GM21526 (cell line): ENCODE measurements around the gene RHOG.
A peak's percentile ranks its signal among the peaks of the same experiment; 100 is the strongest.
"Not testable (repeated sequence)": the region's sequence is repeated elsewhere in the genome, so short reads cannot be mapped to it uniquely, and the experiment has no call there.

Experiments used
- ATAC-seq: cut with Tn5 transposase; IDR thresholded peaks from one replicate; pipeline ENCODE4 v1.9.1; 2021; ENCODE audit warnings: moderate library complexity; ENCODE audit not compliant: unreplicated experiment, low FRiP score

RHOG gene

DNA sequence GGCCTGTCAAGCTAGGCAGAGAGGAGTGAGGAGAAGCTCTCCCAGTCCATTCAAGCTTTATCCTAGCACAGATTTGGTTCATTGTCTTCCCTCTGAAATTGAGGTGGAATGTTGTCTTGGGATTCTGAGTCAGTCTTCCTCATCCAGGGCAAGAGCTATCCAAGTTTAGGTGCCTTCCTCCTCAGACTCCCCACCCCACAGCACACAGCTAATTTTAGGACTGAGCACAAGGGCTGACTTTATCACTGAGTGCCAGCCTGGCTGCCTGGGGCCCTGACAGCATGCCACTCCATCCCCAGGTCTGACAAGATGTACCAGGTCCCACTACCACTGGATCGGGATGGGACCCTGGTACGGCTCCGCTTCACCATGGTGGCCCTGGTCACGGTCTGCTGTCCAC, 29.8 kb downstream of the RHOG start:
- no peak for ATAC-seq

DNA sequence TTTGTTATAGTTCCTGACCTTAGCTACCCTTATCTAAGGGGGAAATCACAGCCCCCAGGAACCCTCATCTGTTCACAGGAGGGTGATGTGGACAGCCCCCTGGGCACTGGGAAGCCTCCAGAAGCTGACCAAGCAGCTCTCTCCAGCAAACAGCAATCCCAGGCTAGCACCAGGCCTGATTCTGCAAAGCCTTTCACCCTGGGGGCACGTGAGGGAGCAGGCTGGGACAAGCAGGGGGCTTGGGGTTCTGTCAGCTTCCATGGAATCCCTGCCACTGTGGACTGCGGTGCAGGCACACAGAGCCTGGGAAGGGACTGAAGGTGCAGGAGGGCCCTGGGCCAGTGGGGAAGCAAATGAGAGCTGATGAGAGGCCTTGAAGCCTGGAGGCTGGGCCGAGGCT, 30.3 kb downstream of the RHOG start:
- ATAC-seq: no peak

DNA sequence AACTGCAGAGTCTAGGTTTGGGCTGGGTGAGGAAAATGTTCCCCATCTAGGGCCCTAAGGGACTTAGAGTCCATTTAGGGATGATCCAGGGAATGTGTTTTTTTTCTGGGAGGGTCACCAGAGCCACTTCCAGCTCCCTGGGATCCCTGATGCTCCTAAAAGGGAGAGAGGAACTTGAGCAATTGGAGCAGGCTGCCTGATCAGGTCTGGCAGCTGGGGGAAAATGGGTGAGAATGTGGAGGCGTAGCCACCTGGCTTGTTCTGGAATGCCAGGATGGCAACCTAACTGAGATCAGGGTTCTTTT, 31.2 kb downstream of the RHOG start:
- no peak for ATAC-seq

DNA sequence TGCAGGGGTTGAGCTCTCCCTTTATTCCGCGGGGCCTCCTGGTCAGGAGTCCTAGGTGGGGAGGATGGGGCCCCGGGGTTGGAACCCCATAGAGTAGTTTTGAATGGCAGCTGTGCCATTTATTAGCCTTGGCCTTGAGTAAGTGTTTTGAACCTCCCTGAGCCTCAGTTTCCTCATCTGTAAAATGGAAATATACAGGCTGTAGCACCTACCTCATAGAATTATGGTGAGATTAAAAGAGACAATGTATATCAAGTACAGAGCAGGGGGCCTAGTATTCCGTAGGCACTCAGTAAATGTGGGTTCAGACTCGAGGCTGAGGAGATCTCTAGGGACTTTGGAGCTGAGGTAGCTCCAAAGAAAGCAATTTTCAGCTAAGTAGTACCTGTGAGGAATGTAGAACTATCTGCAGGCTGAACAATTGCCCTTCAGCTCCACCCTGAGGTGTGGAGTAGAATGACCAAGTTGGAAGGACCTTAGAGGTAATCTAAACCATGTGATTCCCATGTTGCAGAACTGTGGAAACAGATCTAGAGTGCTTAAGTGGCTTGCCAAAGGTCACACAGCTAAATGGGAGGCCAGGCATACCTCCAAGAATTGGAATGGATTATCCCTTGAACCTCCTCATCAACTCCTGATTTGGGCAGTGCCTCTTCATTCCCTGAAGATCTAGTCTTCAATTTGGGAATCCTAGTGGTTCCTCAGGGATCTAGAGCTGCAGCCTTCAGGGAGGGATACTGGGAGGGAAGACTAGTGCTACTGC, 31.7 kb downstream of the RHOG start:
- peak; percentile 57 for ATAC-seq

DNA sequence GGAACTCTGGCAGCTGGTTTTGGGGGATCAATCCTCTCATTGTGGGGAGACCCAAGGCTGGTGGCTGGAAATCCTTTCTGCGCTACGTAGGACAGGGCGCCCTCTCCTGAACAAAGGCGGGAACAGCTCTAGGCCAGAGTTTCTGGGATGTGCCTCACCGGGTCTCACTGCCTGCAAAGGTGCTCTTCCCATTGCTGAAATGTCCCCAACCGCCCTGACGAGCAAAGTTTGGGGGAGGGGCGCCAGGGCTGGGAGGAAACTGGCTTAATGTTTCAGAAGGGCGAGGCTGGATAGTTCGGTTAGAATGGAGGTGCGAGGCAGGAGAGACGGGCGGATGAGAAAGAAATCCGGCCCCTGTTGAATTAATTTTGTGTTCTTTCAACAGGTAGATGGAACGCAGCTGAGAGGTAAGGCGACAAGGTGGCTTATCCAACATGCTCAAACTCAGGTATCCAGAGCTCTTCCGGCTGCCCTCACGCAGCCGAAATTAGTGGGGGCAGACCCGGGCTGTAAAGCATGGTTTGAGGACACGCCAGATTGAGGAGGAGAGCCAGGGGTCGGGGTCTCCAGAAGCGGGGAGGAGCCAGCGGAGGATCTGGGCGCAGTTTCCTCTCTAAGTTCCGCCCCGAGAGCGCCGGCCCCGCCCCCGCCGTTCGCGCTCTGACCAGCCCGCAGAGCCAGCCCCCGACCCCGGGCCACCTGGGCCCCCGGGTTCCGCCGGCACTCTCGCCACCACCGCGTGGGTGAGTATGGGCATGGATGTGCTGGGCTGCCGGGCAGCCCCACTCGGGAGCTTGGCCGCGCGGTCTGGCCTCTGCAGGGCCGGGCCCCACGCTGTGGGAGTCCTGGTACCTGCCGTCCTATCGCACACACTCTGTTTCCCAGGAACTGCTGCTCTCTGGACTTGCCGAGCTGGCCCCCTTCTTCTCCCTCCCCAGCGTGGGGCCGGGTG, 32.6 kb downstream of the RHOG start, which contains the start of gene PGAP2:
PGAP2 (plus strand) TSS at position 652 of the 952 bp plus-strand sequence. CDS start 2,700 bp downstream, outside the sequence.
- ATAC-seq: peak; percentile 61

DNA sequence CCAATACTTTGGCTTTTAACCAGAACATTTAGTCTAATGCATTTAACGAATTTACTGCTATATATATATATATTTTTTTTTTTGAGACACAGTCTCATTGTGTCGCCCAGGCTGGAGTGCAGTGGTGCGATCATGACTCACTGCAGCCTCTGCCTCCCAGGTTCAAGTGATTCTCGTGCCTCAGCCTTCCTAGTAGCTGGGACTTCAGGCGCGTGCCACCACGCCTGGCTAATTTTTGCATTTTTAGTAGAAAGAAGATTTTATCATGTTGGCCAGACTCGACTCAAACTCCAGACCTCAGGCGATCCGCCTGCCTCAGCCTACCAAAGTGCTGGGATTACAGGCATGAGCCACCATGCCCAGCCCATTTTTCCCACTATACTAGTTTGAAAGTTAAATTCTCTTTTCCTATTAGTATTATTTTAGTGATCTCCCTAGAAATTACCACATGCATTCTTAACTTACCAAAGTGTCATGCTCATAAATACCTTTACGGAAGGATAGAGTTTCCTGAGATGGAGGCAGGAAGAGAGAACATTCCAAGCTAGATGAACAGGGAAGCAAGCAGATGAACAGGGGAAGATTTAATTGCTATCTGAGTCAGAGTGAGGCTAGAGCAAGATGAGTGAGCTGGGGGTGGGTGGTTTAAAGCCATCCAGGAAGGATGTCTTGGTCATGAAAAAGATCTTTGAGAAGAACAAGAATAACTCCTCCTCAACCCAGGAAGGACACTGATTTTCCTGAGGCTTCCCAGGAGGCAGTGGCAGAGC, 36.8 kb downstream of the RHOG start:
- no peak for ATAC-seq

DNA sequence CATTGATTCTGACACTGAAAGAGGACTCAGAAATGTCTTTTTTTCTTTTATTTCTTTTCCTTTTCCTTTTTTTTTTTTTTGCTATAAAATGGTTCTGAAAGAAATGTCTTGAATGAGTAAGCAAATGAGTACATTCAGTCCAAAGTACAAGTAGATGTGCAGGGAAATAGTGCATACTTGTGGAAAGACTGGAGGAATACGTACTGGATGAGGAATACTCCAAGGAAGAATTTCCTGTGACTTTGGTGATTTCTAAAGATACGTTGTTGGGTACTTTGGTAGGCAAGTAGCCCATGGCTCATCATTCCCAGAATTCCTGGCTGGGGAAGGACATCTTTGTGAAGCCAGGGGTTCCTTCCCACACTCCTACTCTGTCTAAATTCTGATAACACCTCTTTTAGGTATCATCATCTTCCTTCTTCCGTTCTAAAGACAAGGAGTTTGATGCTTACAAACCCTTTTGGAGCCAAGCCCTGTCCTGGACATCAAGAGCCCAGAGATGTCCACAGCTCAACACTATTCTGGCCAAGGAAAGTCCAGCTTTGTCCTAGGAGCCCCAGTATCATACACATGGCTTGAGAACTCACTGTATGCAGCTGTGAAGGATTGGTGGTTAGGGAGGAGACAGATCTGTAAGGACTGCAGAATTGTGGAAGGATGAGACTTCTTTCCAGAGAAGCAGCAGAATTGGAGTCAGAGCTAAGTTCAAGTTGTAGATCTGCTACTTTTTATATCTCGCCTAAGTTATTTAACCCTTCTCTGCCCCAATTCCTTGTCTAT, 38.6 kb downstream of the RHOG start:
- no peak for ATAC-seq

DNA sequence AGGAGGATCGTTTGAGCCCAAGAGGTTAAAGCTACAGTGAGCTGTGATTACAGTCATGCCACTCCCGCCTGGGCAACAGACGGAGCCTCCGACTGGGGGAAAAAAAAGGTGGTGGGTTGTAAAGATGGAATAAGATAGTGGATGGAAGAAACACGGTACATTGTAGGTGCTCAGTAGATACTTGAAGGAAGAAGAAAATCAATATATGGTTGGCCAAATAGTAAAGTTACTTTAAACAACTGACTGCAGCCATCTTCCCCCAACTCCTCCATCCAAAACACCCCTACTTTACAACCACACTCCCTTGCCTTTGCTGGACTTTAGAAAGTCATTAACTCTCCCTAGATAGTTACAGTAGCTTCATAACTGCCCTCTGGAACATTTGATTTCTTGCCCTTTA, 40.9 kb downstream of the RHOG start:
- ATAC-seq: no peak

DNA sequence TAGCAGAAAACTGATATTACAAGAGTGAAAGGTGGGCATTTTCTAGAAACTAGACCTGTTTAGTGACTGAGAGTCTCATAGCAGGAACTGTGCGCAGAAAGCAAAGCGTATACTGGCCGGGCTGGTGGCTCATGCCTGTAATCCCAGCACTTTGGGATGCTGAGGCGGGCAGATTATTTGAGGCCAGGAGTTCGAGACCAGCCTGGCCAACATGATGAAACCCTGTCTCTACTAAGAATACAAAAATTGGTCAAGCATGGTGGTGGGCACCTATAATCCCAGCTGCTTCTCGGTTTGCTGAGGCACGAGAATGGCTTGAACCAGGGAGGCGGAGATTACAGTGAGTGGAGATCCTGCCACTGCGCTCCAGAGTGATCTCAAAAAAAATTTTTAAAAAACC, 41.6 kb downstream of the RHOG start:
- ATAC-seq: no peak

DNA sequence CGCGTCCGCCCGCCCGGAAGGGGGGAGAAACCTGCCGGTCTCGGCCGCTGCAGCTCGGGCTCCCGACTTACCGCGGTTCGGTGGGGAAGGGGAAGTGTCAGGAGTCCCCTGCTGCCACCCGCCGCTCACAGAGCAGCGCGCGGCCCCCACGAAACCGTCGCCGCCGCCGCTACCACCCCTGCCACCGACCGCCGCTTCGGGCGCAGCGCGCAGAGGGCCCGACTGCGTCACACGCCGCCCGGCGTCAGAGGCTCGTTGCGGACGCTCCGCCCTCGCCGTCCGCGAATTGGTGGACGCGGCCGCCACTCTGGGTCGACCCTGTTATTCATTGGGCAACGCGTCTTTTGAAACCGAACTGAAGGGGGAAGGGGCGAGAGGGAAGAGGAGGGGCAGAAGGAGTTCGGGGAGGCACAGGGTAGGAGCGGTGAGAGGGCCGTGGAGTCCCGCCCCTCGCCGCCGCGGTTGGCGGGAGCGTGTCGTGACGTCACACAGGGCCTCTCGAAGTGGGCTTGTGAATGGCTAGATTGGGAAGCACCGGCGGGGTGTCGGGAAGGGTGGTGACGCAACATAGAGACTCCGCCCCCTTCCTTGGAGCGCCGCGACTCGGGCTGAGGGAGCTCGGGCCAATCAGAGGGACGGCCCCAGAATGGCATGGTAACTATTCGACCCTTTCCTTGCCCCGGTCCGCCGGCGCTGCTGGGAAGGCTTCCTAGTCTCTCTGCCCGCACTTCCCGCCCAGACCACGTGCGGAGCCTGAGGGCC, 43.2 kb downstream of the RHOG start, which contains the start of gene NUP98:
NUP98 (minus strand) TSS at position 226 of the 762 bp plus-strand sequence. CDS start 15,437 bp downstream, outside the sequence.
- ATAC-seq: peak; percentile 94

DNA sequence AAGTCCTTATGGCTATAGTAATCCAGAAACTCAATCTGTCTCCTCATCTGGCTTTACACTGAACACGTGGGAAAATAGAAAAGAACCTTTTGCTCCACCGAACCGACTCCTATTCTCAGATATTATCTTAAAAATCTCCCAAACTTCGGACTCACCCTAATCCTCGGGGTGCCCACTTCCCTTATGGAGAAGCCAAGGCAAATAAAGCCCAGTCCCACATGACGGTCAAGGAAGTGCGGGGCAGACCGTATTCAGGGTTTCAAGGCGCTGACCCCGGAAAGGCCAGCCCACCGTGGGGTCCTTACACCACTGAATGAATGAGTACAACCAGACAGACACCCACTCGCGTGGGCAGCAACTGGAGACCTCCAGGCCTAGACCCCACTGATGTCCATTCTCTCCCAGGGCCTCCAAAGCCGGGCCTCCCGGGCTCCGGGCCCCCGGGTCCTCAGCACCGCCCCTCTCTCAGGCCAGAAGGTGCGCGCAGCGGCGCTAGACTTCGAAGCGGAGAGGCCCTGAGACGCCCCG, 43.9 kb downstream of the RHOG start:
- peak; percentile 34 for ATAC-seq

DNA sequence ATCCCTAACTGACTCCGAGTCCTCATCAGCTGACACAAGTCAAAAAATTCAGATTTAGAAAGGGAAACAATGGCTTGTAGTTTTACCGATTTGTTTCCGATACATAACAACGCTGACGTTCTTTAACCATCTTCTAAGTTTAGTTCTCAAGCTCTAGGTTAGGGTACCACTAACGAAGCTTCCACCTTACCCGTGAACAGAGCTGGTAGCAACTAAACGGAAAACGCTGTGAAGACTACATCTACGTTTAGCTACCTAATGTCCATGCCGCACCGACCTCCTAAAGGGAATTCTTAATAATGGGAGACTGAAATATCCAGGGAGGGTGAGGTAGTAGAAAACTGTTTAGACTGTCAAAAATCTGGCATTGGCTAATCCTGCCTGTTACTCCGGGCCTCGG, 44.4 kb downstream of the RHOG start:
- ATAC-seq: no peak

DNA sequence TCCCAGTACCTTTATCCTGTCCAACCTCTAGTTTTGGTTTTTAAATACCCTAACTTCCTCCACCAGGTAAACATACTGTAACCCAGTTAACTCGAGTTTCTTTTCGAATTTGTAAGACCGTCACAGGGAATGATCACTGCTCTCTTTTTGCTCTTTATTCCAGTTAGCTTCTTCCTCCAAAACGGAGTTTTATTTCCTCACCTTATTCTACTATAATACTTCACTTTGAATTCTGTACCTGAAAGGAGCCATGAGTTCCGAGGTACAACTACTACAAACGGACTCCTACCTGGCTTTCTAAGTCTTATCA, 44.8 kb downstream of the RHOG start:
- no peak for ATAC-seq

DNA sequence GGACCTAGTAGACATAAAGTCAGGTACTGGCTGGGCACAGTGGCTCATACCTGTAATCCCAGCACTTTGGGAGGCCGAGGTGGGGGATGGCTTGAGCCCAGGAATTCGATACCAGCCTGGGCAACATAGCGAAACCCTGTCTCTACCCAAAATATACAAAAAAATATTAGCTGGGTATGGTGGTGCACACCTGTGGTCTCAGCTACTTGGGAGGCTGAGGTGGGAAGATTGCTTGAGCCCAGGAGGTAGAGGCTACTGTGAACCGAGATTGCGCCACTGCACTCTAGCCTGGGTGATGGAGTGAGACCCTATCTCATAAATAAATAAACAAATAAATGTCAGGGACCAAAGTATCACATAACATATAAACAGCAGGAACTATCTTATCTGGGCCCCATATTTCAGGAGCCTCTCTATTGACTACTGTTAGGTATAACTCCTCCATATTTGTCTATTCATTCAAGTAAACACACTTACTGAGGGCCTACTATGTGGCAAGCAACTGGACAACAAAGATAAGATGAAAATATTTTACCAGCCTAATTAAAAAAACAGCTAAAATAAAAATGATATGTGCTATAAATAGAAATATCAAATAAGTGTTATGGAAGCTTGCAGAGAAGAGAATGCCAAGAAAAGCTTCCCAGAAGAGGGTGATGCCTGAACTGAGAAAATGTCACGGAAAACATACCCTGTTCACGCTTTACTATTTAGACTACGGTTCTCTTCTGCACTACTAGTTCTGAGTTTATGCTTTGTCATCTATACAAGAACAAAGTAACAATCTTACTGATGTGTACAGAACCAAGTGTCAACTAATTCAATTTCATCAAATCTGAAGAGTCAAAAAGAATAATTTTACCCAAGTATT, 45.4 kb downstream of the RHOG start:
- no peak for ATAC-seq

DNA sequence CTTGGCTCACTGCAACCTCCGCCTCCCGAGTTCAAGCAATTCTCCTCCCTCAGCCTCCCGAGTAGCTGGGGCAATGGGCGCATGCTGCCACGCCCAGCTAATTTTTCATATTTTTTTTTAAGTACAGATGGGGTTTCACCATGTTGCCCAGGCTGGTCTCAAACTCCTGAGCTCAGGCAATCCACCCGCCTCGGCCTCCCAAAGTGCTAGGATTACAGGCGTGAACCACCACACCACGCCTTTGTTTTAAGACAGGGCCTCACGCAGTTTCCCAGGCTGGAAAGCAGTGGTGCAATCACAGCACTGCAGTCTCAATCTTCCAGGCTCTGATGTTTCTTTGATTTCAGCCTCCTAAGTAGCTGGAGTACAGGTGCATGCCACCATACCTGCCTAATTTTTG, 46.4 kb downstream of the RHOG start:
- ATAC-seq: not testable (repeated sequence)

DNA sequence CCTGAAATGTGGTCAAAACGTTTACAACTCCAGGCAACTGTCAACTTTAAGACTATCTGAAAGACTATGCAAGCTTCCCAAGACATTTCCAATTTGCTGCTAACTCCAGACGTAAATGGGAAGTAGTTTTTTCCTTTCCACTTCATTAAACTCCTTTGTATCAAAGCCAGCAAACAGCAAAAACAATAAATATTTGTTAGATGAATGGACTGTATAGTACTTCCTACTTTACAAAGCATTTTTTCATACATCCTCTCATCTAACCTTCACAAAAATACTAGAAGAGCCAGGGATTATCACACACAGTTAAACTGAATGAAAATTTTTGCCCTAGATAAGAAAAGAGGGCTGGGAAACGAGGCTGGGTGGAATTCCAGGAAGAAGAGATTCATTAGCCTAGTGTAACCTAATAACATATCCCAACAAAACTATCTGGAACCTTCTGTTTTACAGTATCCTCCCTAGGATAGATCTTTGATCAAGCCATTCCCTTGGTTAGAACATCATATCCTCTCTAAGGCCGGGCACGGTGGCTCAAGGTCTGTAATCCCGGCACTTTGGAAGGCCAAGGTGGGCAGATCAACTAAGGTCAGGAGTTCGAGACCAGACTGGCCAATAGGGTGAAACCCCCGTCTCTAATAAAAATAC, 53.9 kb downstream of the RHOG start:
- no peak for ATAC-seq

DNA sequence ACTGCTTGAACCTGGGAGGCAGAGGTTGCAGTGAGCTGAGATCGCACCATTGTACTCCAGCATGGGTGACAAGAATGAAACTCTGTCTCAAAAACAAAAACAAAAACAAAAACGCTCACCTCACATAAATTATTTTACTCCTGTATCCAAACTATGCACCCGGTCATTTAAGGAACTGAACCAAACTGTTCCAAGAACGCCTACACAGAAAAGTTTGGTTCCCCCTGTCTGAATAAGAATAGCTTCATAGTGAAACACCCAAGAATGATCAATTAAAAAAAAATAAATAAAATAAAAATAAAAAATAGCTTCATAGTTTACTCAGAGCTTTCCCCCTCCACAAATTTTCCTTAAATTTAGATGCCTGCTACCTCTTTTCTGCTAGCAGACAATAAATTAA, 57.1 kb downstream of the RHOG start:
- no peak for ATAC-seq

DNA sequence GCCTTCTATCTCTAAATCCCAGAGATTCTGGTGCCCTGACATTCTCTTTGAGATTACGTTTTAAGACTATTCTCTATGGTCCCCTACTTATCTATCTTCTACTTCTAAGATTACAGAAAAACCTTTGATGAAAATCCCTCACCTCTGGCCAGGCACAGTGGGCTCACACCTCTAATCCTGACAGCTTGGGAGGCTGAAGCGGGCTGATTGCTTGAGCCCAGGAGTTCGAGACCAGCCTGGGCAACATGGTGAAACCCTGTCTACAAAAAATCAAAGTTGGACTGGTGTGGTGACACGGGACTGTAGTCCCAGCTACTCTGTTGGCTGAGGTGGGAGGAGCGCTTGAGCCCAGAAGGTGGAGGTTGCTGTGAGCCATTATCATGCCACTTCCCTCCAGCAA, 57.8 kb downstream of the RHOG start:
- no peak for ATAC-seq
